ENCODE measurements around the gene DDI1.

The DDI1 gene

GRCh38 chr11:104036588-104036987 lies at the start of gene DDI1:
DDI1 (plus strand) TSS chr11:104036640; CDS start chr11:104036823, 183 bp downstream.
- DNase-seq: no peak

- no peak for DNase-seq
Measured at GRCh38 chr11:103987629-103988594, 48.5 kb upstream of the DDI1 start.

GRCh38 chr11:103988595-103988969 lies 47.9 kb upstream of the DDI1 start:
- DNase-seq: no peak

DNA sequence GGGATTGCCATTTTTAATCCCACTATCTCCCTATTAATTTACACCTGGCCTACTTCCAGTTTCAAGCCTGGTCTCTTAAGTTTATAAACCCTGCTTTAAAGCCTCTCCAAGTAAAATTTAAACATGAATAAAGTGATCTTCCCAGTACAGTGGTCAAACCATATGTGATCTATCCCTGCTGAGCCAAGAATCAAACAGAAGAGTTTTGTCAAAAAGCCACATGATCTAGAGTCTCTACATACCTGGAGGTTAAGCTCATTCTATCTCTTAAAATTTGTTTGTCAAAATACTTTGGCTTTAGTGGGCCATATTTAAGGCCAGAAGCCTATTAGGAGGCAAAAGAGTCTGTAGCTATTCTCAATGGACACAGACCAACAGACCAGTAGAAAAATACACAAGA lies 42.9 kb upstream of the DDI1 start:
- no peak for DNase-seq

GRCh38 chr11:103994094-103994493 lies 42.3 kb upstream of the DDI1 start:
- DNase-seq: no peak

DNA sequence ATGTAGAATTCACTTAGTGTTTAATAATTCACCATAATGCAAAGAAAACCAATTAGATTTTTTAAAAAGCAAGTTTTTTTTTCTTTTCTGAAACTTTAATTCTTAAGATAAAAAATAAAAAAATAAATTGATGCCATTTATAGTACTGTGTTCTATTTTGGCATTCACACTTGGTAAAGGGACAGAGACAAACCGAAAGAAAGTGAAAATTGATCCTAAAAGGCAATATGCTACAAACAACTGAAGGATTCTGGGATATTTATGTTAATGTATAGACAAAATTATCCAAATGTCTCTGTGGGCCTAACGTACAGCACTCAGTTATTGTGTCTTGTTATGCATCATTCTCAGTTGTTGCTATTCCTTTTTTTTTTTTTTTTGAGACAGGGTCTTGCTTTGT lies 41.9 kb upstream of the DDI1 start:
- no peak for DNase-seq

DNA sequence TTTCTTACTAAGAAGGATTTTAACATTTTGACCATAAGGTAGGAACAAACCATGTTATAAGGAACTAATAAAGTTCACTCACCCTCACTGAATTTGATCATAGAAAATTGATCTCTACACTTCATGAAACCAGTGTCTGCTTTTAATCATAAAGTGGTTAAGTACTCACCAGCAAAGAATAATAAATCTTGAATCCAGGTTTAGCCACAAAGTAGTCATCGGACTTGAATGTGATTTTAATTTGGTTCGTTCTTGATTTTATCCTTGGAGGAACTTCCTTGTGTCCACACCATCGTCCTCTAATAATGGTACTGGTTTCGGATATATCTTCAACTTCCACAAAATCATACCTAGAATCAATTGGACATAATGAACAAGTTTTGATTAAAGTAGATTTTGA lies 40.5 kb upstream of the DDI1 start:
- no peak for DNase-seq

DNA sequence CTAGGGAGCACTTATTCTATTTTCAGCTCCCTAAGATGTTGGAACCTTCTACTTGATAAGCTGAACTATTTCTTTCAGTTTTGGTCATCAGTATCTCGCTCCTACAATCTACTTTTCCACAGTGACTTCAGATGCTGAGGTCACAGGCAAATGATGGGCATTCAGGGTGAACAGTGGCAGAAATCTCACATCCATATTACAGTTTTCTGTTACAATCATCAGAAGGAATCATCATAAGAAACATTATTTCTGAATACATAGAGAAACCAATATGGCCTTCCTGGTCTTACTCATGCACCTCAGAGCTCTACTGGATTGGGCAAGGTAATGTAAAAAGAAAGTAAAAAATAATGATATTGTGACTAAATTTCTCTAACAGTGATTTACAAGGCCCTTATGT lies 39.4 kb upstream of the DDI1 start:
- no peak for DNase-seq

DNA sequence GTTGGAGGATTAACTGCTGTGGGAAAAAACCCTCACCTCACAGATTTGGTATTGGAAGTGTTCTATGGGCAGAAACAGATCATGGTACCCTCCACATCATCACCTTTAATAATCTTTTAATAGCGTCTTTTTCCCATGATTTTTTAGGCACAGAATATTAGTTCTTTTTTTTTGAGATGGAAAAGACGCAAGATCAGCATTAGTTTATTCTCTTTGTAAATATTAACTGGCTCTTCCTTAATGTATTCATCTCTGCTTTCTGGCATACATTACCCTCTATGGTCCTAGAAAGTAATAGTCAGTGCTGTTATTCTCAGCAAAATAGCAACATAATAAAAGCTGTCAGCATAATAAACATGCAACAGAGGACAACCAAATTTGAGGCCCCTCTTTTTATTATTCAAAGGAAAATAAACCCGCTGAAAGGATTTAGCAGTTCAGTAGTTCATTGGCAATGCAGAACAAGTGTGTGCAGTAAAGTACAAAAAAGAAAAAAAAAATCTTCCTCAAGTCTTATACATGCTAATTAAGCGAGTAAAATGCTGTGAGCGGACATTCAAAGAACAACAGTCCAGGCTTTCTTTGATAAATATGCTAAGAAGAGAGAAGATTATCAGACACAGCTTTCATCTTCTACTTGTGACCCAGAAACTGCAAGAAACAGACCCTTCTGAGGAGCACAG lies 37.5 kb upstream of the DDI1 start:
- DNase-seq: no peak

GRCh38 chr11:104000798-104001197 lies 35.6 kb upstream of the DDI1 start:
- no peak for DNase-seq

DNA sequence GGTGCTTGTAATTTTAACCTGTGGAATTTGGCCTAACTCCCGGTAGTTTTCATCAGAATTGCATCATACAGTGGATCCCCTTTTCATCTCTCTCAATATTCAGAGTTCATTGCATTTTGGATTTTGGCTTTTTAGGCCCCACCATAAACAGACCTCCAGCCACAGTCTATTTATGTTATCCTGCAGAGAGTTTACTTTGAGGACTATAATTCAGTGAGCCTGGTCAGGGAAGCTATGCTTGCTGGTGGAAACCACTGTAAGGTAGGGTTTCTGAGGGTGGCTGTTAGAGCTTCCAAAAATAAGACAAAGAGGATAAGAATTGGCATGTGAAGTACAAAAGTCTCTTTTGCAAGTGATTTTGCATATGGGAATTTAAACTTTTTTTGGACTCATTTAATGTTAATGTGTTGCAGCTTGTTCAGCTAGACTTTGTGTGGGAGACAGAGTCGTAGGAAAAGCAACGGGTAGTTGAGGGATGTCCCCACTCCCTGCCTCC lies 34.8 kb upstream of the DDI1 start:
- DNase-seq: no peak

DNA sequence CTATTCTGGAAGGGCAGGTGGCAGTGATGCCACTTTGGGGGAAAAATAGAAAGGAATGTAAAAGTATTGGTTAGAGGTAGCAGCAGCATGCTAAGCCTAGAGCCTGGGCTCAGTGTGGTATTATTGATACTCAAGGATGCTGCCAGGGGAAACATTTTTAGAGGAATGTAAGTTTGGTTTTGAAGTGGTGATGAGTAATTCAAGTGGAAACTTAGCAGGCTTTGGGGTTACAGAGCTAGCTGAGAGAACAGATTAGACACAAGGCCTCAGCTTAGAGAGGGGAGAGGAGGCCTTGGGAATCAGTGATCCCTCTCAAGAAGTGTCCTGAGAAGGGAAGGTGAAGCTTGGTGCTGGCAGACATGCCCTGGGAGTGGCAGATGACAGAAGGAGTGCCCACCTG lies 32.9 kb upstream of the DDI1 start:
- DNase-seq: no peak

GRCh38 chr11:104005234-104005855 lies 31.1 kb upstream of the DDI1 start:
- no peak for DNase-seq

DNA sequence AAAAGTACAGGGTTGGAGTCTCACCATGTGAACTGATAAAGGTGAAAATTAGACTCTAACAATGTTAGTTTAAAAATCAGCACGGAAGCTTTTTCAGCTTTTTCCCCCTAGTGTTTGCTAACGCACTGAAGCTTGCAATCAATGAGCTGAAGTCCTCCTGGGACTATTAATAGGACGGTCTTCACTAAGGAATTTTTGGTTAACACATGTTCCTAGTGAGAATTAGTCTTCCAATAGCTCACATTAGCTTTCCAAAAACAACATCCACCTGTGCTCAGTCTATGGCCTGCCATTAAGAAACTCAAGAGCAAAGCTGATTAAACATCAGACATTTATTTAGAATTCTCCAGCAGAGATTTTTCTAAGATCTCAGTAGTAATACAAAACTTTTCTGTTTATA lies 26.7 kb upstream of the DDI1 start:
- no peak for DNase-seq

- DNase-seq: no peak
Measured at GRCh38 chr11:104011044-104011443, 25.4 kb upstream of the DDI1 start.

DNA sequence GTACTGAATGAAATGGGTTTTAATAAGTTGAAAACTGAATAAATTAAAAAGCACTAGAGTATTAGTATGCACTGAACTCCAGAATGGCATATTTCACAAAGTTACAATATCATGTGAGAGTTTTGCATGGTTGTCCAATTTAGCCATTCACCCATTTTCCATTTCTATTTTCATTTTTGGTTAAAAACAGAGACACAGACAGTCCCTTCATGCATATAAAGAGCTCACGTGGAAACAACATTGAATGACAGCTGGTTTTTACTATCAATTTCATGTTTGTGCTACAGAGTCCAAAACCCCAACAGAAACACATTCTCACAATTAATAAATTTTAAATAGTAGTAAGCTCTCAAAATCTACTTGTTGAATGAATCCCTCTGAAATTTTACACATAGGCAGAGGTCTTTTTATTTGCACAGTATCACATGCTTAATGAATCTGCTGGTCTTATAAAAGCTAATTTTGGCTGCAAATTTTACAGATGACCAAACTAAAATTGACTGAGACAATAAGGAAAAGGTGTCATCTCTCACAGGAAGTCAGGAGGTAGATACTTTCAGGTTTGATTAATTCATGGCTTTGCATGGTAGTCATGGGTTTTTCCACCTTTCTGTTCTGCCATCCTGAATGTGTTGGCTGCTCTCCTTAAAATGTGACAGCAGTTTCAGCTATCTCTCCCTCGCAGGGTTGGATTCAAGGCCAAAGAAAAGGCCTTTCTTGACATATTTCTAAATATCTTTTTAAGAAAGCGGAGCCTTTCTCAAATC lies 20.6 kb upstream of the DDI1 start:
- DNase-seq: no peak

DNA sequence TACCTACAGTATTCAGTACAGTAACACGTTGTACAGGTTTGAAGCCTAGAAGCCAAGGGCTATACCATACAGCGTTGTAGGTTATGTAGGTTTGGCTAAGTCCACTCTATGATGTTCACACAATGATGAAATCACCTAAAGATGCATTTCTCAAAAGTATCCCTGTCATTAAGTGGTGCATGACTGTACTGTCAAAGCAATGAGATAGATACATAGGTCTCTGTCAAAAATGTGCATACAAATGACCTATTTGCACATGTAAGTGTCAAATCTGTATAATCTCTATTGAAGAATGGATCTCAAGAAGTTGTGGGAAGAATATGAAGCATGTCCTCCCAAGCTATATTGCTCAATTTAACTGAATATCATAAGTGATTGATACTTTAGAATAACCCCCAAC lies 11.9 kb upstream of the DDI1 start:
- DNase-seq: no peak

GRCh38 chr11:104028476-104029263 lies 7.8 kb upstream of the DDI1 start:
- DNase-seq: no peak

DNA sequence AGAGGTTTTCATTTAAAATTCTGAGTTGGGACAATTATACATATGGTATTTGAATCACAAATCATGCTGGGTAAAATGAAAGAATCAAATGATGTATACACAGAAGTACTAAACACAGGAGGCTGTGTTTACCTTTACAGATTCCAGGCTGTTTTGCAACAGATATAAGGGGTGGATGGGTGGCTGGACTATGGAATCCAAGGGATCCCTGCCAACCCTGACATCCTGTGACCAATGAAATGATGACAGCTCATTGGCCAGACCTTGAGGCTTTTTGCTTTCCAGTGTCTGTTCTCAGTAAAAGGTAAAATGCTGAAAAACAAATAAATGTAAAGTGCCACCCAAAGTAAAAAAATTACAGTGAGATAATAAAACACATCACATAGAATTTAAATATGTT lies 3.3 kb upstream of the DDI1 start:
- DNase-seq: no peak

DNA sequence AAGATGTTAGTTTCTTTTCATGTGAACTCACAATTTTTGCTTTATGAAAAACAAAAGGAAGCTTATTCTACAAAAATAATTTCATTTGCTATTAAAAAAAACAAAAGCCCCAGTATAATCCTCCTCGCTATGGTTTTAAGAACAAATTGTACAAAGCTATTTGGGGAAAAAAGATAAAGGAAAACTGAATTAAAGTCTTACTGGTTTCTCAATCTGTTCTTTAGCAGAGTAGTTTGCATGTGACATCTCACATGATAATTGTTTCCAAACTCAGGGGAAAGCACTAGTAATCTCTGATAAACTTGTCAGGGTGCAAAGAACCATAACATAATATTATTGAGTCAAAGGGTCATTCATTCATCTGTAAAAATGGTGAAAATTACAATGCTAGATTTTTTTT lies 2.9 kb upstream of the DDI1 start:
- DNase-seq: no peak

DNA sequence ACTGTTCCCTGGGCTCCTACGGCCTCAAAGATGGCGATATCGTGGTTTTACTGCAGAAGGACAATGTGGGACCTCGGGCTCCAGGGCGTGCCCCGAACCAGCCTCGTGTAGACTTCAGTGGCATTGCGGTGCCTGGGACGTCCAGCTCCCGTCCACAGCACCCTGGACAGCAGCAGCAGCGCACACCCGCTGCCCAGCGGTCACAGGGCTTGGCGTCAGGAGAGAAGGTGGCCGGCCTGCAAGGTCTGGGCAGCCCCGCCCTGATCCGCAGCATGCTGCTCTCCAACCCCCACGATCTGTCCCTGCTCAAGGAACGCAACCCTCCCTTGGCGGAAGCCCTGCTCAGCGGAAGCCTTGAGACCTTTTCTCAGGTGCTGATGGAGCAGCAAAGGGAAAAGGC lies 555 bp downstream of the DDI1 start:
- no peak for DNase-seq

DNA sequence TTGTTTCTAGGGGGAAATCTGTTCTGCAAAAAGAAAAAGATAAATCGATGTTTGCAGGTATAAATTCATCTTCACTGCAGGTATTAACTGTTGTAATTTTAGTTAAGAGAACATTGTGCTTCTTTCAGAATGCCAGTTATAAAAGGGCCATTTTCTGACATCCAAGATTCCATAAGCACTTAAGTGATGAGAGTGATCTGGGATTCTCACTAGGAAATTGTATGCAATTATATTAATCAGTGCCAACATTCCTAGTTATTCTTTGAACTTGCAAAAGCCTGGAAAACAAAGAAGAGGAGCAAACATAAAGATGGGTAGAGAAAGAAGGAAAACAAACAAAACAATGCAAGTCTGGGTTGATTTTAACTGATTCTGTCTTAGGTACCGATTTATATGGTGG lies 5.4 kb downstream of the DDI1 start:
- no peak for DNase-seq

All from DMS153 (cell line).